GM21576 (cell line): ENCODE results near the gene ZNF319.
"Not testable (repeated sequence)": the region's sequence is repeated elsewhere in the genome, so short reads cannot be mapped to it uniquely, and the experiment has no call there.

Experiments used
- ATAC-seq: cut with Tn5 transposase; IDR thresholded peaks from one replicate; pipeline ENCODE4 v1.9.1; 2021; ENCODE audit warnings: mild to moderate bottlenecking, moderate library complexity; ENCODE audit not compliant: unreplicated experiment

Gene ZNF319

GRCh38 chr16:57979006-57979585 lies 21.4 kb downstream of the ZNF319 start:
- ATAC-seq, result no peak

GRCh38 chr16:57978070-57978465 lies 22.4 kb downstream of the ZNF319 start:
- not testable (repeated sequence) for ATAC-seq

GRCh38 chr16:57977418-57978069 lies 22.9 kb downstream of the ZNF319 start:
- no peak for ATAC-seq

GRCh38 chr16:57976331-57976796 lies 24.1 kb downstream of the ZNF319 start:
- no peak for ATAC-seq

GRCh38 chr16:57972306-57972705 lies 28.2 kb downstream of the ZNF319 start:
- ATAC-seq, result no peak

- no peak for ATAC-seq
These were observed 28.6 kb downstream of the ZNF319 start for GRCh38 chr16:57971848-57972247.

- ATAC-seq, result no peak
These were observed 29.5 kb downstream of the ZNF319 start, which contains the start of gene CNGB1 for GRCh38 chr16:57970970-57971369. Gene CNGB1, minus strand, starts transcription at chr16:57971128. Its CDS starts 3,842 bp downstream, at chr16:57967286.

GRCh38 chr16:57970319-57970718 lies 30.2 kb downstream of the ZNF319 start:
- no peak for ATAC-seq

- ATAC-seq, result no peak
These were observed 30.9 kb downstream of the ZNF319 start for GRCh38 chr16:57969451-57970123.

- no peak for ATAC-seq
These were observed 32.6 kb downstream of the ZNF319 start for GRCh38 chr16:57967916-57968315.

- no peak for ATAC-seq
These were observed 33.5 kb downstream of the ZNF319 start for GRCh38 chr16:57966986-57967385.

GRCh38 chr16:57966204-57966771 lies 34.2 kb downstream of the ZNF319 start:
- no peak for ATAC-seq

- ATAC-seq, result no peak
These were observed 36.2 kb downstream of the ZNF319 start for GRCh38 chr16:57964157-57964700.

GRCh38 chr16:57962756-57963155 lies 37.7 kb downstream of the ZNF319 start:
- no peak for ATAC-seq

GRCh38 chr16:57962046-57962445 lies 38.4 kb downstream of the ZNF319 start:
- ATAC-seq, result no peak

GRCh38 chr16:57961538-57961937 lies 38.9 kb downstream of the ZNF319 start:
- no peak for ATAC-seq

GRCh38 chr16:57960826-57961472 lies 39.5 kb downstream of the ZNF319 start:
- ATAC-seq, result no peak

- ATAC-seq, result no peak
These were observed 40.2 kb downstream of the ZNF319 start for GRCh38 chr16:57960310-57960709.

- ATAC-seq, result no peak
These were observed 40.7 kb downstream of the ZNF319 start for GRCh38 chr16:57959804-57960203.

- ATAC-seq, result no peak
These were observed 41.4 kb downstream of the ZNF319 start for GRCh38 chr16:57959121-57959520.

GRCh38 chr16:57958544-57958943 lies 41.9 kb downstream of the ZNF319 start:
- no peak for ATAC-seq
